Transverse colon (tissue), 4 donors: ENCODE results near the gene DDIT3. TPM values are rescaled to one million over a fixed set of nuclear protein-coding genes. Genes with fewer than 3 reads are reported as not detected.
"Not testable (repeated sequence)": the region's sequence is repeated elsewhere in the genome, so short reads cannot be mapped to it uniquely, and the experiment has no call there.

ENCODE experiments used
- DNase-seq: peaks from one replicate; pipeline ENCODE4 v3.0.0-alpha.2; 2019
- H3K27ac ChIP-seq, 4 donors: fragments of 200-600 bp; sonication (generic); 2 replicates each; pipeline ENCODE4 v1.5.1; 2016 to 2018; ENCODE audit warnings: inconsistent platforms in 4 of 4
- H3K27me3 ChIP-seq: fragments of 200-600 bp; sonication (generic); 2 replicates; pipeline ENCODE4 v1.5.1; 2017; ENCODE audit warnings: inconsistent platforms
- H3K36me3 ChIP-seq, 4 donors: fragments of 200-600 bp; sonication (generic); 2 replicates each; pipeline ENCODE4 v1.5.1; 2017 to 2019; ENCODE audit warnings: inconsistent platforms in 4 of 4
- H3K4me1 ChIP-seq, 4 donors: fragments of 200-600 bp; sonication (generic); 2 replicates each; pipeline ENCODE4 v1.5.1; 2017 to 2020; ENCODE audit warnings: inconsistent platforms in 4 of 4
- H3K4me3 ChIP-seq, 4 donors: fragments of 200-600 bp; sonication (generic); 1 replicate in 1 of 4; 2 replicates in 3 of 4; pipeline versions ENCODE4 v1.5.1 to v1.6.1; 2017 to 2019; ENCODE audit warnings: inconsistent platforms in 4 of 4
- H3K9me3 ChIP-seq, 2 donors: fragments of 200-600 bp; sonication (generic); 2 replicates each; pipeline ENCODE4 v1.5.1; 2017 to 2019; ENCODE audit warnings: inconsistent platforms in 2 of 2
- EP300 ChIP-seq: sonication (generic); formaldehyde crosslinking; IDR thresholded peaks from one replicate; pipeline ENCODE4 v1.6.1; 2017; ENCODE audit warnings: antibody characterized with exemption, low read depth
- POLR2A ChIP-seq: fragments of 450-650 bp; IDR thresholded peaks from one replicate; pipeline ENCODE4 v1.6.1; 2016; ENCODE audit warnings: antibody characterized with exemption, mild to moderate bottlenecking, moderate library complexity
- POLR2AphosphoS5 ChIP-seq, 3 donors: sonication (generic); formaldehyde crosslinking; IDR thresholded peaks; one replicate each; pipeline ENCODE4 v1.6.1; 2016; ENCODE audit warnings: antibody characterized with exemption in 3 of 3
- WGBS, 2 donors: methylation state at CpG; one replicate each; pipeline ENCODE4 v1.1.5; 2018; ENCODE audit warnings: low coverage in 1 of 2; 5-methylcytosine and 5-hydroxymethylcytosine counted together
- in situ Hi-C, 4 donors: fragments of 200-750 bp; cut with MboI; loops; one replicate each; pipeline versions ENCODE4 v1.15.0 to v1.15.1; 2017; ENCODE audit warnings: low sequenced_read_pairs in 3 of 4, low pct_ligation_motif_present in 1 of 4, low pct_unique_long_range_greater_than_20kb in 1 of 4
- intact Hi-C: fragments of 100-400 bp; cut with DNase I; formaldehyde crosslinking; loops from one replicate; pipeline ENCODE4 v1.15.1; 2023; ENCODE audit warnings: low total_unique reads
- total RNA-seq, 4 donors: library from RNA; depleted of rRNA; stranded (reverse); fragments of >200 nt; gene quantifications; one replicate each; pipeline ENCODE4 v1.1.0, GENCODE V29; 2016
- TF ChIP-seq, protein P1 (sequence below), 5 experiments: fragments of 200-600 bp in 3 of 5; fragments of 450-650 bp in 2 of 5; sonication (generic) in 3 of 5; IDR thresholded peaks; 1 replicate in 2 of 5; 2 replicates in 3 of 5; pipeline ENCODE4 v1.5.1; 2016 to 2017; ENCODE audit warnings: antibody characterized with exemption in 5 of 5, inconsistent platforms in 3 of 5, mild to moderate bottlenecking in 2 of 5, moderate library complexity in 1 of 5

The DDIT3 gene
- total RNA-seq, 4 donors from 2014 or later = 27.6 to 338 (median 67.6) TPM

DNA sequence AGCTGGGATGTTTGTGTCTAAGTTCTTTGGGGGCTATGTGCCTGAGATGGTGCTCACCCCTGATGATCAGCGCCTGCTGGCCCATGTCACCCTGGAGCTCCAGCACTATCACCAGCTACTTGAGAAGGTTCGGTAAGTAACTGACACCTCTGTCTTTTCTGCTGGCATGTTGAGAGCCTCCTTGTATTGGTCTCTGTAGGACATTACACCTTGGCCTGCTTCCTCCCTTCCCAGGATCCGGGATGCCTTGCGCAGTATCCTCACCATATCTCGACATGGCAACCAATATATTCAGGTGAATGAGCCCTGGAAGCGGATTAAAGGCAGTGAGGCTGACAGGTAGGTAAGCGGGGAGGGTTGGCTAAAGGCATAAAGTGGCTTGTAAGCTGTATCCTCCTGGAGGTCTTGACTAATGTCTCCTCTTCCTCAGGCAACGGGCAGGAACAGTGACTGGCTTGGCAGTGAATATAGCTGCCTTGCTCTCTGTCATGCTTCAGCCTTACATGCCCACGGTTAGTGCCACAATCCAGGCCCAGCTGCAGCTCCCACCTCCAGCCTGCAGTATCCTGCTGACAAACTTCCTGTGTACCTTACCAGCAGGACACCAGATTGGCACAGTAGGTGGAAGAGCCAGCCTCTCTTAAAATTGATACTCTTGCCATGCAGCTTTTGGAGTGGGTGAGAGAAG, 5.5 kb downstream of the DDIT3 start:
- no peaks in the 10 kb centered on the region for H3K27me3 ChIP-seq
- peaks cover 0 to 45% (median 21%) of the 10 kb centered on the region in 4 donors for H3K36me3 ChIP-seq
- H3K4me1 ChIP-seq = peaks cover 16 to 27% (median 23%) of the 10 kb centered on the region in 4 donors
- H3K9me3 ChIP-seq = no peaks in the 10 kb centered on the region
- no peak overlapping the region for H3K27ac ChIP-seq
- intact Hi-C loops (no loop called here), in situ Hi-C loops (no loop called here)
- no peak for DNase-seq
- no peak overlapping the region for H3K4me3 ChIP-seq
- 85 to 95% methylated on average over 3 to 9 of the region's 9 CpGs for WGBS, 2 donors
- TF ChIP-seq, protein P1, sequence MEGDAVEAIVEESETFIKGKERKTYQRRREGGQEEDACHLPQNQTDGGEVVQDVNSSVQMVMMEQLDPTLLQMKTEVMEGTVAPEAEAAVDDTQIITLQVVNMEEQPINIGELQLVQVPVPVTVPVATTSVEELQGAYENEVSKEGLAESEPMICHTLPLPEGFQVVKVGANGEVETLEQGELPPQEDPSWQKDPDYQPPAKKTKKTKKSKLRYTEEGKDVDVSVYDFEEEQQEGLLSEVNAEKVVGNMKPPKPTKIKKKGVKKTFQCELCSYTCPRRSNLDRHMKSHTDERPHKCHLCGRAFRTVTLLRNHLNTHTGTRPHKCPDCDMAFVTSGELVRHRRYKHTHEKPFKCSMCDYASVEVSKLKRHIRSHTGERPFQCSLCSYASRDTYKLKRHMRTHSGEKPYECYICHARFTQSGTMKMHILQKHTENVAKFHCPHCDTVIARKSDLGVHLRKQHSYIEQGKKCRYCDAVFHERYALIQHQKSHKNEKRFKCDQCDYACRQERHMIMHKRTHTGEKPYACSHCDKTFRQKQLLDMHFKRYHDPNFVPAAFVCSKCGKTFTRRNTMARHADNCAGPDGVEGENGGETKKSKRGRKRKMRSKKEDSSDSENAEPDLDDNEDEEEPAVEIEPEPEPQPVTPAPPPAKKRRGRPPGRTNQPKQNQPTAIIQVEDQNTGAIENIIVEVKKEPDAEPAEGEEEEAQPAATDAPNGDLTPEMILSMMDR (IDR thresholded peaks at IDR 0.05) = no peak
- TF ChIP-seq POLR2A (no peak), EP300 (no peak), POLR2AphosphoS5 (IDR thresholded peaks at IDR 0.05) (no peak)

DNA sequence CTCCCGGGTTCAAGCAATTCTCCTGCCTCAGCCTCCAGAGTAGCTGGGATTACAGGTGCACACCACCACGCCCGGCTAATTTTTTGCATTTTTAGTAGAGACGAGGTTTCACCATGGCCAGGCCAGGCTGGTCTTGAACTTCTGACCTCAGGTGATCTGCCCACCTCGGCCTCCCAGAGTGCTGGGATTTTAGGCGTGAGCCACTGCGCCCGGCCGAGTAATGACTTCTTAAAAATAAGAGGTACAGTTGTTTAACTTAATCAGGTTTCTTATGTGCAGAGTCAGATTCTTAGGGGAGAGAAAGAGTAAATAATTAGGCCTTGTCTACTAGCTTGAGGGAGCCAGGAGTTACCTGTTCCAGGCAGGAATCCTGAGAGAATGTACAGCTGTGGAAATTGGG, 6.1 kb downstream of the DDIT3 start:
- WGBS, 2 donors = 89 to 92% methylated on average over 3 to 9 of the region's 9 CpGs
- H3K27ac ChIP-seq, H3K4me3 ChIP-seq, in situ Hi-C loops, H3K27me3 ChIP-seq, DNase-seq, H3K9me3 ChIP-seq, intact Hi-C loops: not testable (repeated sequence)
- peaks cover 0 to 47% (median 22%) of the 10 kb centered on the region in 4 donors for H3K36me3 ChIP-seq
- H3K4me1 ChIP-seq = peaks cover 11 to 24% (median 22%) of the 10 kb centered on the region in 4 donors

DNA sequence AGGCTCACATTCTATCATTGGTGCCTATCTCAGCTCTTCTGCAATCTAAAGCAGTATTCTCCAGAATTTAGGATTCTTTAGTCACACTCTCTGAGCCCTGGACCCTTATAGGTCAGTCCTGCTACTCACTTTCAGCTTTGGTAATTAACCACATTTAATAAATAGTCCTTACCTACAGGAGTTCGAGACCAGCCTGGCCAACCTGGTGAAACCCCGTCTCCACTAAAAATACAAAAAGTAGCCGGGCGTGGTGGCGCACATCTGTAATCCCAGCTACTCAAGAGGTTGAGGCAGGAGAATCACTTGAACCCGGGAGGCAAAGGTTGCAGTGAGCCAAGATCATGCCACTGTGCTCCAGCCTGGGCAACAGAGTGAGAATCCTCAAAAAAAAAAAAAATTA, 6.6 kb downstream of the DDIT3 start:
- H3K27ac ChIP-seq, H3K27me3 ChIP-seq, in situ Hi-C loops, DNase-seq, H3K4me3 ChIP-seq, intact Hi-C loops, H3K9me3 ChIP-seq: not testable (repeated sequence)
- H3K4me1 ChIP-seq = peaks cover 6 to 18% (median 16%) of the 10 kb centered on the region in 4 donors
- H3K36me3 ChIP-seq = peaks cover 0 to 52% (median 22%) of the 10 kb centered on the region in 4 donors
- WGBS, 2 donors = 92 to 98% methylated on average over 6 of the region's 6 CpGs

DNA sequence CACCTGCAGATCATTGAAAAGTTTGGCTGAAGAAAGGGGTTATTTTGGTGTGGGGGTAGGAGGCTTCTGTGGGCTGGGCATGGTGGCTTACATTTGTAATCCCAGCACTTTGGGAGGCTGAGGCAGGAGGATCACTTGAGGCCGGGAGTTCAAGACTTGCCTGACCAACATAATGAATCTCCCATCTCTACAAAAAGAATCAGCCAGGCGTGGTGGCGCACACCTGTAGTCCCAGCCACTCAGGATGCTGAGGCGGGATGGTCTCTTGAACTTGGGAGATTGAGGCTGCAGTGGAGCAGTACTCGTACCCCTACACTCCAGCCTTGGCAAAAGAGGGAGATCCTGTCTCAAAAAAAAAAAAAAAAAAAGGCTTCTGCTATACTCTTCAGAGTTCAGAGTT, 7.0 kb downstream of the DDIT3 start:
- peaks cover 2 to 14% (median 12%) of the 10 kb centered on the region in 4 donors for H3K4me1 ChIP-seq
- H3K4me3 ChIP-seq = no peak overlapping the region
- intact Hi-C loops (no loop called here), in situ Hi-C loops (no loop called here)
- WGBS, 2 donors = 97 to 100% methylated on average over 3 to 5 of the region's 5 CpGs
- DNase-seq = no peak
- H3K27me3 ChIP-seq = no peaks in the 10 kb centered on the region
- peaks cover 0 to 52% (median 22%) of the 10 kb centered on the region in 4 donors for H3K36me3 ChIP-seq
- TF ChIP-seq, protein P1 (IDR thresholded peaks at IDR 0.05) = no peak
- no peak for TF ChIP-seq POLR2A
- no peak for TF ChIP-seq EP300
- no peak for TF ChIP-seq POLR2AphosphoS5 (IDR thresholded peaks at IDR 0.05)
- H3K27ac ChIP-seq = no peak overlapping the region
- no peaks in the 10 kb centered on the region for H3K9me3 ChIP-seq

DNA sequence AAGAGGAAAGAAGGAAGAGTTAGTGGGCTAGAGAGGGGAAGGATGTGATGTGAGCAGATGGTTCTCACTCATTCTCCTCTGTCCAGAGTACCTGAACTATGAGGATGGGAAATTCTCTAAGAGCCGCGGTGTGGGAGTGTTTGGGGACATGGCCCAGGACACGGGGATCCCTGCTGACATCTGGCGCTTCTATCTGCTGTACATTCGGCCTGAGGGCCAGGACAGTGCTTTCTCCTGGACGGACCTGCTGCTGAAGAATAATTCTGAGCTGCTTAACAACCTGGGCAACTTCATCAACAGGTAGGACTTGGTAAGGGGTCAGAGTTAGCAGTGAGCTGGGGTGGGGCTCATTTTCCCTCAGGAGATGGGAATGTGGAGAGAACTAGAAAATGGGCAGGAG, 7.6 kb downstream of the DDIT3 start:
- no peaks in the 10 kb centered on the region for H3K27me3 ChIP-seq
- DNase-seq = no peak
- H3K36me3 ChIP-seq = peaks cover 0 to 52% (median 22%) of the 10 kb centered on the region in 4 donors
- 94% methylated on average over 6 of the region's 6 CpGs; no CpG with 5 or more reads in 1 of the 2 donors for WGBS, 2 donors
- in situ Hi-C loops = no loop called here
- H3K4me3 ChIP-seq = no peak overlapping the region
- H3K27ac ChIP-seq = no peak overlapping the region
- H3K4me1 ChIP-seq = peaks cover 0 to 8% (median 6%) of the 10 kb centered on the region in 4 donors
- no peaks in the 10 kb centered on the region for H3K9me3 ChIP-seq
- intact Hi-C loops = no loop called here
- TF ChIP-seq POLR2A (no peak), POLR2AphosphoS5 (IDR thresholded peaks at IDR 0.05) (no peak), EP300 (no peak)
- TF ChIP-seq, protein P1 (IDR thresholded peaks at IDR 0.05) = no peak
